ES-I3 (cell line): ENCODE measurements around the gene TMEM131.
"Not testable (repeated sequence)": the region's sequence is repeated elsewhere in the genome, so short reads cannot be mapped to it uniquely, and the experiment has no call there.

Experiments used
- H3K36me3 ChIP-seq: 2 replicates; pipeline ENCODE4 v1.6.1; 2013; ENCODE audit warnings: mild to moderate bottlenecking, low read length, control low read depth, moderate library complexity; ENCODE audit not compliant: insufficient read depth
- H3K4me1 ChIP-seq: 2 replicates; pipeline ENCODE4 v1.6.1; 2013; ENCODE audit warnings: mild to moderate bottlenecking, control low read depth, low read length; ENCODE audit not compliant: insufficient read depth
- H3K9ac ChIP-seq: 2 replicates; pipeline ENCODE4 v1.6.1; 2013; ENCODE audit warnings: low read depth, mild to moderate bottlenecking, low read length, moderate library complexity
- H3K9me3 ChIP-seq: 2 replicates; pipeline ENCODE4 v1.6.1; 2013; ENCODE audit warnings: mild to moderate bottlenecking, low read length, moderate library complexity; ENCODE audit not compliant: control insufficient read depth, insufficient read depth

Gene TMEM131

GRCh38 chr2:97845133-97845532 is 150.6 kb downstream of the TMEM131 start:
- Histone ChIP-seq H3K9me3 (no peaks in the 10 kb centered on the region), H3K4me1 (no peaks in the 10 kb centered on the region), H3K9ac (no peak overlapping the region), H3K36me3 (peaks cover 3% of the 10 kb centered on the region; the same call in 1 of the 2 replicates)

DNA sequence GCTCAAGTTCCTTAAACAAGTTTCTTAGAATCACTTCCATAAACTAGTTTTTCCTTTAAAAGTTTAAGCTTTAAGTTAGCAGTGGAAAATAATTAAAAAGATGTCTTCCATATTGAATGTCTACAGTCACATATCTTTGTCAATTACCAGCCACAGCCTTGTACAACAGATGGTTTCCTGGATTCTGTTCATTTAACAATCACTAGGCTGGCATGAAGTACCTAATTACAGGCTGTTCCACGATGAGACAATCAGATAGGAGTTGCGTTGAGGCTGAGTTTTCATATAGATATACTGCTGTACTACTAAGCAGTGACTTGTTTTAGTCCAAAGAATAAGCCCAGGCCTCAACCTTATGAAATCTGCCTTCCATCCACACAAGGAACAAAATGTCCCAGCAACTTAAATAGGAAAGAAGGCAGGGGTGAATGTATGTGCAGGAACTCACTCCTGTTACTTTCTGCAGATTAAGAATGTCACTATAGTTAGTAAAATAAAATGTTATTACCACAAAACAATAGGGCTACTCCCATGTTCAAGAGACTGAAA is 151.4 kb downstream of the TMEM131 start:
- H3K4me1 ChIP-seq = no peaks in the 10 kb centered on the region
- H3K36me3 ChIP-seq = peaks cover 3% of the 10 kb centered on the region; the same call in 1 of the 2 replicates
- no peak overlapping the region for H3K9ac ChIP-seq
- no peaks in the 10 kb centered on the region for H3K9me3 ChIP-seq

GRCh38 chr2:97840198-97840597 is 155.6 kb downstream of the TMEM131 start:
- no peaks in the 10 kb centered on the region for H3K9me3 ChIP-seq
- H3K4me1 ChIP-seq = no peaks in the 10 kb centered on the region
- peaks cover 3% of the 10 kb centered on the region; the same call in 1 of the 2 replicates for H3K36me3 ChIP-seq
- no peak overlapping the region for H3K9ac ChIP-seq

DNA sequence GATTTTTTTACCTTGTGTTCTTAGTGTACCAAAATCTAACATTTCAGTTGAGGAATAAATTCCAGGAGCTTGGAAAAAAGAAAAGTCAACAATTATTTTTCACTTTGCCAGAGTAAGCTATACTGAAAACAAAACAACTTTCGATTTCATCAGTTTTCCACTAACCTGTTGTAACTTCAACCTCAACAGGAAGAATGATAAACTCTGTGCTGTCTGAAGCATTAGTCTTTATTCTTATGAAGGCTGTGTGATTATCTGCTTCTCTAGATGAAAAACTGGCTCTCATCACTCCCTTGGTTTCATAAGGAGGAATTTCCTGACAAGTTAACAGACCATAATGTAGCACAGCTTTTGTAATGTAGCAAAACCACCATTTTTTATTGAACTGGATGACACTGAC is 161.1 kb downstream of the TMEM131 start:
- Histone ChIP-seq H3K4me1 (no peaks in the 10 kb centered on the region; the same call in 1 of the 2 replicates), H3K9me3 (no peaks in the 10 kb centered on the region), H3K36me3 (no peaks in the 10 kb centered on the region), H3K9ac (no peak overlapping the region)

GRCh38 chr2:97831121-97831520 is 164.6 kb downstream of the TMEM131 start:
- H3K9ac ChIP-seq = no peak overlapping the region
- H3K4me1 ChIP-seq = no peaks in the 10 kb centered on the region; the same call in 1 of the 2 replicates
- no peaks in the 10 kb centered on the region for H3K36me3 ChIP-seq
- no peaks in the 10 kb centered on the region for H3K9me3 ChIP-seq

GRCh38 chr2:97829255-97829654 is 166.5 kb downstream of the TMEM131 start:
- H3K9me3 ChIP-seq, H3K36me3 ChIP-seq, H3K9ac ChIP-seq, H3K4me1 ChIP-seq: not testable (repeated sequence)

DNA sequence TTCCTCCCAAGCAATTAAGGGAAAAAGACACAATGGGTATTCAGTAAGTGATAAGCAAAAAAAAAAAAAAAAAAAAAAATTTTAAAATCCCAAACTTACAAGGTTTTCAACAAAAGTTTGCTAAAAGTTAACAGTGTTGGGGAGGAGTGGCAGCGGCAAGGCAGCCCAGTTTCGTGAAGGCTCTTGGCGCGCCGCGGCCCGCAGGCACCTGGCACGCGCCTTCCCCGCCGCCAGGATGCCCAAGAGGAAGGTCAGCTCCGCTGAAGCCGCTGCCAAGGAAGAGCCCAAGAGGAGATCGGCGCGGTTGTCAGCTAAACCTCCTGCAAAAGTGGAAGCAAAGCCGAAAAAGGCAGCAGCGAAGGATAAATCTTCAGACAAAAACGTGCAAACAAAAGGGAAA is 168.7 kb downstream of the TMEM131 start:
- not testable (repeated sequence) for H3K9ac ChIP-seq, H3K9me3 ChIP-seq, H3K36me3 ChIP-seq, H3K4me1 ChIP-seq

GRCh38 chr2:97826266-97826847 is 169.4 kb downstream of the TMEM131 start:
- not testable (repeated sequence) for H3K9me3 ChIP-seq, H3K9ac ChIP-seq

GRCh38 chr2:97824011-97824410 is 171.7 kb downstream of the TMEM131 start:
- H3K36me3 ChIP-seq, H3K9ac ChIP-seq, H3K9me3 ChIP-seq, H3K4me1 ChIP-seq: not testable (repeated sequence)

More at GRCh38 chr2:97826266-97826847, 169.4 kb downstream of the TMEM131 start:
- not testable (repeated sequence) for H3K36me3 ChIP-seq, H3K4me1 ChIP-seq

GRCh38 chr2:97821862-97822261 is 173.9 kb downstream of the TMEM131 start:
- H3K36me3 ChIP-seq, H3K4me1 ChIP-seq, H3K9me3 ChIP-seq, H3K9ac ChIP-seq: not testable (repeated sequence)

- H3K4me1 ChIP-seq = no peaks in the 10 kb centered on the region
- no peak overlapping the region for H3K9ac ChIP-seq
- no peaks in the 10 kb centered on the region for H3K36me3 ChIP-seq
- no peaks in the 10 kb centered on the region for H3K9me3 ChIP-seq
Measured at GRCh38 chr2:97819754-97820153, 176.0 kb downstream of the TMEM131 start.

DNA sequence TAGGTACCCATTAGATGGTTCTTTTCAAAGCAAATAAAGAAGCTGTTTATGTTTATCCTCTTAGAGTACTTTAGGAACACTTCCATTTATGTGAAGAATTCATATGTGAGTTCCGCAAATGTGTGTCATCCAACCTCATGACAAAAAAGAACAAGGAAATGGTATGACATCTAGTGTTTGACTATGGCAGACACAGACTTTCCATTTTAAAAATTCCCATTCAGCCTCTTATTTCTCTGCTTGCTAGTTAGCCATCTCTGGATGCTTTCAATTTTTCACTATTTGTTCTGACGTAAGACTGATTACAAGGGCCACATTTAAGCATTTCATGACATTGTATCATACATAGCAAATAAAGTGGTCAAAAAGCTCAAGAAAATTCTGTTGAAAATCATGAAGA is 179.3 kb downstream of the TMEM131 start:
- Histone ChIP-seq H3K9ac (no peak overlapping the region), H3K36me3 (peaks cover 4% of the 10 kb centered on the region; the same call in 1 of the 2 replicates), H3K4me1 (no peaks in the 10 kb centered on the region), H3K9me3 (no peaks in the 10 kb centered on the region)

DNA sequence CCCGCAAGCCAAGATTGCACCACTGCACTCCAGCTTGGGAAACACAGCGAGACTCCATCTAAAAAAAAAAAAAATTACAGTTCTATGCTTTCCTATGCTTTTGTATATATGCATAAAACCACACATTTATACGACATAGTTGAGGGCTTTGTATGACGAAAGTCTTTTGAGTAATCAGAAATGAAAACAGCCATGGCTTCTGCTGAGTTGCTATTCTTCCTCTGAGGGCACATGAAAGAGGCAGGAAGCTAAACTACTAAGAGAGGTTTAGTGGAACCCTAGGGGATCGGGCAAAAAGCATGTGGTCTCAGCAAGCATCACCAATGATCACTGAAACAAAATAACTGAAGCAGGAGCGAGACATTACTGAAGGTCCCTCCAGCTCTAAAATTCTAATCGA is 182.8 kb downstream of the TMEM131 start:
- no peaks in the 10 kb centered on the region for H3K9me3 ChIP-seq
- no peak overlapping the region for H3K9ac ChIP-seq
- no peaks in the 10 kb centered on the region for H3K4me1 ChIP-seq
- peaks cover 6% of the 10 kb centered on the region; the same call in 1 of the 2 replicates for H3K36me3 ChIP-seq

- peaks cover 6% of the 10 kb centered on the region; the same call in 1 of the 2 replicates for H3K36me3 ChIP-seq
- no peak overlapping the region for H3K9ac ChIP-seq
- no peaks in the 10 kb centered on the region for H3K9me3 ChIP-seq
- H3K4me1 ChIP-seq = peaks cover 6% of the 10 kb centered on the region
Measured at GRCh38 chr2:97808816-97809215, 186.9 kb downstream of the TMEM131 start.

- H3K9me3 ChIP-seq = no peaks in the 10 kb centered on the region
- H3K4me1 ChIP-seq = peaks cover 6% of the 10 kb centered on the region
- H3K36me3 ChIP-seq = peaks cover 6% of the 10 kb centered on the region; the same call in 1 of the 2 replicates
- H3K9ac ChIP-seq = no peak overlapping the region
Measured at GRCh38 chr2:97806738-97807618, 188.8 kb downstream of the TMEM131 start.
